Measurements from ENCODE around the gene PLS1.
"Not testable (repeated sequence)": the region's sequence is repeated elsewhere in the genome, so short reads cannot be mapped to it uniquely, and the experiment has no call there.

The PLS1 gene

DNA sequence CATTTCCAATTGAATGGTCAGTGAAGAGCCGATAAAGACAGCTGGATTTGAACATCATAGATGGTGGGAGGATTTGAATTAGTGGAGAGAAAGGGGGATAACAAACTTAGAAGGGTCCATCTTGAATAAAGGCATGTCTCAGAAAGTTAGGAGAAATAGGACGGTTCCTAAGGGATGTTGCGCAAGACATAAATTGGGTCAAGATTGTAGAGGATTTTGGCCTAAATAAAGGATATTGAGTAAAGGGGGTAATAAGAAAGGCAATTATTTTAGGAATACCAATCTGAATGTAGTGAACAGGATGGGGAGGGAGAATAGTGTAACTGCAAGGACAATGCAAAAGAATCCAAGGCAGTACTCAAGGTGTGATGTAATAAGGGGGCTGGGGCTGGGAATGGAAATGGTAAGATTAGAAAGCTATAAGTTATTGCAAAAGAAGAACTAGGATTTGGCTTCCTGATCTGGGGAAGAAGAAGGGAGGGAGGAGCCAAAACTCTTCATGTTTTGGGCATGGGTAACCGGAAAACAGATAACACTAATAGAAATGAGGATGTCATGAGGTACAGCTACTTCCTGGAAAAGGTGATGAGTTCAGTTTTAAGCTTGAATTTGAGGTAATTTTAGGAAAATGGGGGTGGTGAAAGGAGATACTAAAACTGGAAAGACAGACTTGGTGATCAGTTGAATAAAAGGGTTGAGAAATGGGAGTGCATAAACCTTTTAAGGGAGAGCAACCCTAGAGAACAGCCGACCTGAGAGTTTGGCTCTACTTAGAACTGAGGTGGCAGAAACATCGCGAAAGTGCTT is 110.3 kb downstream of the PLS1 start:
- no peak for DNase-seq

DNA sequence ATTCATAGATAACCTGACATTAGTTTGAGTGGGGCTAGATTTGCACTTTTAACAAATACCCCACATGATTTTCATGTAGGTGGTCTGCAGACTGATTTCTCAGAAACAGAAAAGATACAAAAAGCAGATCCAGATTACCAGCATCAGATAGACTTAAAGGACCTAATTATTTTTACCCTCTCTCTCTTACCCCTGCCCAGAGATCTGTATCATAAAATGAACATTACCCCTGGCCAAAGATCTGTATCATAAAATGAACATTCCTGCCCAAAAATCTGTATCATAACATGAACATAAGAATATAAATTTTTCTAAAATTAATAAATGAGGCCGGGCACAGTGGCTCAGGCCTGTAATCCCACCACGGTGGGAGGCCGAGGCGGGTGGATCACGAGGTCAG is 113.0 kb downstream of the PLS1 start:
- no peak for DNase-seq

DNA sequence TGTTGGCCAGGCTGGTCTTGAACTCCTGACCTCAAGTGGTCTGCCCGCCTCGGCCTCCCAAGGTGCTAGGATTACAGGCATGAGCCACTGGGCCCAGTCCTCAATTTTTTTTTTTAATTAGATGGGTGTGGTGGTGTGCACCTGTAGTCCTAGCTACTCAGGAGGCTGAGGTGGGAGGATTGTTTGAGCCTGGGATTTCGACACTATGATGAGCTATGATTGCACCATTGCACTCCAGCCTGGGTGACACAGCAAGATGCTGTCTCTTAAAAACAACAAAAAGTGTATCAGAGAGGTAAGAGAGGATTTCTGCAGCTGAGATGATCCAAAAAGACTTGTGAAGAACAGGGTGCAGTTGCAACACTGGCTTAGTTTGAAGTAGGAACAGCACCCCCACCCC is 118.7 kb downstream of the PLS1 start:
- not testable (repeated sequence) for DNase-seq

DNA sequence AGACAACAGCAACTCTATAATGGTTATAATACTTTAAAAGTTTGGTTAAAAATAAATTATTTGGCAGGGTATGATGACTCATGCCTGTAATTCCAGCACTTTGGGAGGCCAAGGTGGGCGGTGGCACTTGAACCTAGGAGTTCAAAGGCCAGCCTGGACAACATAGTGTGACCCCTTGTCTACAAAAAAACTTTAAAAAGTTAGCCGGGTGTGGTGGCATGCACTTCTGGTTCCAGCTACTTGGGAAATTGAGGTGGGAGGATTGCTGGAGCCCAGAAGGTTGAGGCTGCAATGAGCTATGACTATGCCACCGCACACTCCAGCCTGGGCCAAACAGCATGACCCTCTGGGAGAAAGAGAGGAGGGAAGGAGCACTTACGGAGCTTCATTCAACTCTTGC is 119.9 kb downstream of the PLS1 start:
- DNase-seq: no peak

DNA sequence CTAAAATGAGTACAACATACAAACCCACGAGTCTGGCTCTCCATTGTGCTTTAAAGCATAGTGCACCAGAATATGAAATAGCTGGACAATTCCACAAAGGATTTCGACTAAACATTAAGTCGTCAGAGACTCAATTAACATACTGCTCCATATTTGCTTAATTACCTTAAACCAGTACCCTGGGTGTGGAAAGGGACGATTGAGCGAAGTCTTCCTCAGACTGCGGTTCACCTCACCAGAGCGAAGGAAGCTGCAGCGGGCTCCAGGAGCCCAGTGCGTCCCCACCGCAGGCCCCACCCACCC is 127.4 kb downstream of the PLS1 start:
- no peak for DNase-seq

DNA sequence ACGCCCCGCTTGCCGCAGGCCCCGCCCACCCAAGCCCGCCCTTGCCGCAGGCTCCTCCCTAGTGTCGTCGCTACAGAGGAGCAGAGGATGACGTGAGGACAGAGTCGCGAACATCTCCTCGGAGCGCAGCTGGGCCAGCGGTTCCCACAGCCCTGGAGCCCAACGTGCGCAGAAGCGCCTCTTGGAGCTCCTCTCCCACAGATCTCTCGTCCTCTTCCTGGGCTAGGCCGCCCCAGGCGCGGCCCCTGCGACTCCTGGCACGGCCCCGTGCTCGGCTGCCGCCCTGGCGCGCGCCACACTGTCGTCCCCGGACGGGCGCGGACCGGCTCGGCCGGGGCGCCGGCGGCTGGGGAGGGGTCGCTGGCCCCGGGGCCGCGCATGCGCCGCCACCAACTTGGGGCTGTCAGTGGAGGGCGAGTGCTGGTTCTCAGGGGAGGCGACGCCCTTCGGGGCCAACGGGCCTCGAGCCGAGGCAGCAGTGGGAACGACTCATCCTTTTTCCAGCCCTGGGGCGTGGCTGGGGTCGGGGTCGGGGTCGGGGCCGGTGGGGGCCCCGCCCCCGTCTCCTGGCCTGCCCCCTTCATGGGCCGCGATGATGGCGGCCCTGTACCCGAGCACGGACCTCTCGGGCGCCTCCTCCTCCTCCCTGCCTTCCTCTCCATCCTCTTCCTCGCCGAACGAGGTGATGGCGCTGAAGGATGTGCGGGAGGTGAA is 127.9 kb downstream of the PLS1 start, which contains the start of gene TRPC1:
TRPC1 (plus strand) TSS at position 67 of the 714 bp plus-strand sequence; CDS start at position 593, 526 bp downstream.
- peak; percentile 94 for DNase-seq

DNA sequence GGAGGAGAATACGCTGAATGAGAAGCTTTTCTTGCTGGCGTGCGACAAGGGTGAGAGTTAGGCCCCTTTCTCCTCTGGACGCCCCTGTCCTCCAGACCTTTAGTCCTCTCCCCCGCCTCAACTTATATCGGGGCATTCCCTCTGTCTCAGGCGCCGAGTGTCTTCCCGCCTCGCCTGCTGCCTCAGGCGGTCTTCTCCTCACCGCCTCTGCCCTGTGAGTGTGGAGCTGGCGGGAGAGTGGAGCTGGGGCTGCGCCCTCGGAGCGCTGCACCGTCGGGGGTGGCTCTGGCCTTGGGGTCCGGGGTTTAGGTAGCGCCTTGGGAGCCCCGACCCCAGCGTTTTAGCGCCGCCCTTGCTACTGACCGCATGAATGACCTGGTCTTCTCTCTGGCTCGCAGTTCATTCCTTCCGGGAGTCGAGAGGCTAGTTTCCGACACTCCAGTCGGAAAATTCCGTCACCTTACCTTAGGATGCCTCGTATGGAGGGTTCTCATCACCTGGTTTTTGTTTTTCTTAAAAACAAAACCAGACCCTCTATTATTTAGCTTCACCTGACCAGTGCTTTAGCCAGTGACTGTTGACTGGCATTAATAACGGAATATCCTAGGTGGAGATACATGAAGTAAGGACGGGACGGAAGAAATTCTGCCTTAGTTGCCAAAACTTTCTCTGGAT is 128.6 kb downstream of the PLS1 start:
- peak; percentile 50 for DNase-seq

DNA sequence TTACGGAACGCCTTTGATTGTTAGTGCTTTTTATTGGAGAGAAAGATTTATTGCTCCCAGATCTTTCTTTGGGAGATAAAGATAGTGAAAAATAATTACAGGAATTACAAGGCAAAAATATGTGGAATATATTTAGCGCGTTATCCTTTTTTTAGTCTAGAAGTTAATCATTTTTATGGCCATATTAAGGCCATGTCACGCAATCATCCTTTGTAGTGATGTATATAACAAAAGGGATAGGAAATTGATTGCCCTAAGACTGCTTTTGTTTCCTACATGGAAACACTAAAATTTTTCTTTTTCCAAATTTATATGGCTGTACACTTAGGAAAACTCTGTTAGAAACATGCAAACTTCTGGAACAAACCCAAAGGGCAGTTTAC is 129.2 kb downstream of the PLS1 start:
- no peak for DNase-seq

DNA sequence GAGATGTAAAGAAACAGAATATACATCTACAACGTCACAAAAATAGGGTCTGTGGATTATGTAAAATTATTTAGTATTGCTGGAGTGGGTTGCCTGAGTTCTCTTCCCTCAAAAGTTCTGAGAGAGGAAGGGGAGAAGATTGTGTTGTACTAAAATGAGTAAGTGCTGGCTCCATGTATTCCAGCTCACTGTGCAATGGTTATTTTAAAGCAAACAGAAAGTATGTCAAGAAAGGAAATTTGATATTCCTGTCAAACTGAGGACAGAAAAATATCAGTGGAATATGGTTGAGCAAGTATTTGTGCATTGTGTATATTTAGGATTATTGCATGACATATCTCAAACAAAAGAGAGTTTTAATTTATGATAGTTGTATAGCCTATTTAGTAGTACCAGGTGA is 129.8 kb downstream of the PLS1 start:
- no peak for DNase-seq

DNA sequence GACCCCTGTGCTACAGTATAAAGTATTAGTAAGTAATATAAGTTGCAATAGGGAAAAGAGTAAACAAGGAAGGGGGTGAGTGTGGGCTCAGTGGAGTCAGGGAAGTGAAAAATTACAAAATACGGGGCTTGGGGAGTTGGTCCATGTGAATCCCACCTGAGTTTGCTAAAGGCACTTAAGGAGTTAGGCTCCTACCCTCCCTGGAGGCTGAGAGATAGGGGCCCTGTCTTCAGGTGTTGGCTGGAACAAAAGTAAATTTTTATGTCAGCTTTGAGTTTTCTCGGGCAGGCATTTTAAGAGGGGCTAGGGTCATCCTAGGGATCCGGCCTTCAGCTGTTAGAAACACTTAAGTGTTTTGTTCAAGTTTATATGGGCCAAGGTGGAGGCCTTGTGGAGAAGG is 135.9 kb downstream of the PLS1 start:
- no peak for DNase-seq

DNA sequence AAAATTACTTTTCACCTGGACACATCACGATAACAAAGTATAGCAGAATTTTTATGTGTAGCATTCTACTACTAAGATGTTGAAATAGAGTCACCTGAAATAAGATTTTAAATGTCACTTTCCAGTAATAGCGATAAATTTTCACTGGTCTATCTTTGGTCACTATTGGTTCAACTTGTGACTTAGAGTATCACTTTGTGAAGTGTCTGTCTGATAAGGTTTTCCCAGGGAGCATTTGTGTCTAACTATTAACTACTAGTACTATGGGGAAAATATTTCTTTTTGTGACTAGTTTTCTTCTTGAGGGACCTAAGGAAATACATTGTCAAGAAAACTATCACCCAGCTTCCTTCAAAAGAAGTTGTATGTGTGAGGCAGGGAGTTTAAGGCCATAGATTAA is 138.6 kb downstream of the PLS1 start:
- DNase-seq: no peak

DNA sequence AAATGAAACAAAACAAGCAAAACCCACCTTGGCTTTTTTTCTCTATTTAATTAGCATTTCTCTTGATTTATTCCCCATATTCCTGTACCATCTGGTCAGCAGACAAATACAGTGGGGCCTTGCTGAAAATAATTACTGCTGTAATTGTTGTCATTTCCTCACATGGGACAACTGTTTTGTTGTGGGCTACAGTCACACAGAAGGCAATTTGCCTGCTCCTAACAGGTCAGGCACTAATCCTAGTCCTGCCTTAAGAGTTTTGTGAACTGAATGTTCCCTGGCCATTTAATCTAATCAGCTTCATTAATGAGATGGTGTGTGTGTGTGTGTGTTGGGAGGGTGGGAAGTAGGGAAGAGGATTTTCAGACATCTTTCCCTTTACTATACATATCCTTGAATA is 139.3 kb downstream of the PLS1 start:
- DNase-seq: no peak

DNA sequence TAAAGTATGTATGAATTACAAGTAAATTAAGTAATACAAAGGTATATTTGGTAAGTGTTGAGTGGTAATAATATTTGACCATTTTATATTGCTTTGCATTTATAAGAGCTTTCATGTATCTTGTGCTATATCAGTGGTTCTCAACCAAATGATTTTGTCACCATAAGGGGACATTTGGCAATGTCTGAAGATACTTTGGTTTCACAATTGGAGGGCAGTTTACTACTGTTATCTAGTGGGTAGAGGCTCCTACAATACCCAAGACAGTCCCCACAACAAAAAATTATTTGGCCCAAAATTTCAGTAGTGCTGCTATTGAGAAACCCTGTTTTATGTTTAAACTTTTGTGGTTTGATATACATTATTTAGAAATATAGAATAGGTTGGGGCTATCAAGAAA is 142.2 kb downstream of the PLS1 start:
- DNase-seq: no peak

DNA sequence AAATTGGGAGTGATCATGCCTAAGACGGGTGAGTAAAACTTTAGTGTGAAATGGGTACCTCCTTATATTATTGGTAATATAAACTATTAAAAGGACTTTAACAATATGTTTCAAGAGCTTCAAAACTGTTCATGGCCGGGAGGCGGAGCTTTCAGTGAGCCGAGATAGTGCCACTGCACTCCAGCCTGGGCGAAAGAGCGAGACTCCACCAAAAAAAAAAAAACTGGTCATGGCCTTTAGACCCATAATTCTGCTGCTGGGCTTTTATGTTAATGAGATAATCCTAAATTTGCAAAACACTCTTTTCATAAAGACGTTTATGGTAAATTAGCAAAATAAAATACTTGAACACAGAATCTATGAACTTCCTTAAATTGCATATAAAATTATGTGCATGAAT is 150.5 kb downstream of the PLS1 start:
- no peak for DNase-seq

DNA sequence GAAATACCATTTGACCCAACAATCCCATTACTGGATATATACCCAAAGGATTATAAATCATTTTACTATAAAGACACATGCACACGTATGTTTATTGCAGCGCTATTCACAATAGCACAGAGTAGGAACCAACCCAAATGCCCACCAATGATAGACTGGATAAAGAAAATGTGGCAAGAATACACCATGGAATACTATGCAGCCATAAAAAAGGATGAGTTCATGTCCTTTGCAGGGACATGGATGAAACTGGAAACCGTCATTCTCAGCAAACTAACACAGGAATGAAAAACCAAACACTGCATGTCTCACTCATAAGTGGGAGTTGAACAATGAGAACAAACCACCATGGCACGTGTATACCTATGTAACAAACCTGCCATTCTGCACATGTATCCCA is 154.3 kb downstream of the PLS1 start:
- DNase-seq: not testable (repeated sequence)

DNA sequence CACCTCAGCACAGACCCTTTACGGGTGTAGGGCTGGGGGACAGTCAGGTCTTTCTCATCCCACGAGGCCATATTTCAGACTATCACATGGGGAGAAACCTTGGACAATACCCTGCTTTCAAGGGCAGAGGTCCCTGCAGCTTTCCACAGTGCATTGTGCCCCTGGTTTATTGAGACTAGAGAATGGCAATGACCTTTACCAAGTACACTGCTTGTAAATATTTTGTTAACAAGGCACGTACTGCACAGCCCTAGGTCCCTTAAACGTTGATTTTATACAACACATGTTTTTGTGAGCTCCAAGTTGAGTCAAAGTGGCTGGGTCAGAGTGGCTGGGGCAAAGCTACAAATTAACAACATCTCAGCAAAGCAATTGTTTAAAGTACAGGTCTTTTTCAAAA is 156.4 kb downstream of the PLS1 start:
- DNase-seq: not testable (repeated sequence)

DNA sequence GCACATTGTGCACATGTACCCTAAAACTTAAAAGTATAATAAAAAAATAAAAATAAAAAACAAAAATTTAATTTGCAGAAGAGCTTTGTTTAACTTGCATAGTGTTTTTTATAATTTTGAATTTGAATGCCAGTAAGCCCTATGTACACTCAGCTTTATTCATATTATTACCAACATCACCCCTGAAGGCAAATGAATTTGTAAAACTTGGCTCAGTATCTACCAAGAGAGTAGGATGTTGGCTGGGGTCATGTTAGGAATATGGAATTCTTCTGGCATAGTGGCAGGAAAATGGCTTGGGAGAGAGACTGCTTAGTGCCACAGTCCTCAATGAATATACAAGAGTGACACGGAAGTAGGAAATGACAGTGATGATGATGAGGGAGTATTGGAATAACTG is 158.3 kb downstream of the PLS1 start:
- no peak for DNase-seq

Measured in COR-L47 (cell line).